Fibroblast of skin of right quadriceps (primary cell): ENCODE results near the gene SRRM4.
"Not testable (repeated sequence)": the region's sequence is repeated elsewhere in the genome, so short reads cannot be mapped to it uniquely, and the experiment has no call there.

ENCODE experiments used
- DNase-seq: peaks from one replicate; pipeline ENCODE4 v3.0.0-alpha.2; 2013

Gene SRRM4

GRCh38 chr12:119012179-119012578, 30.8 kb downstream of the SRRM4 start:
- no peak for DNase-seq

- no peak for DNase-seq
Observed at GRCh38 chr12:119013023-119013422, 31.7 kb downstream of the SRRM4 start.

- no peak for DNase-seq
Observed at GRCh38 chr12:119014368-119014767, 33.0 kb downstream of the SRRM4 start.

GRCh38 chr12:119016715-119017114, 35.4 kb downstream of the SRRM4 start:
- DNase-seq = no peak

GRCh38 chr12:119019166-119019565, 37.8 kb downstream of the SRRM4 start:
- DNase-seq = no peak

GRCh38 chr12:119020406-119021360, 39.3 kb downstream of the SRRM4 start:
- no peak for DNase-seq

- no peak for DNase-seq
Observed at GRCh38 chr12:119024356-119024755, 43.0 kb downstream of the SRRM4 start.

- DNase-seq = no peak
Observed at GRCh38 chr12:119025786-119026185, 44.4 kb downstream of the SRRM4 start.

- not testable (repeated sequence) for DNase-seq
Observed at GRCh38 chr12:119033332-119033731, 52.0 kb downstream of the SRRM4 start.

- peak; percentile 3 for DNase-seq
Observed at GRCh38 chr12:119036878-119037825, 55.8 kb downstream of the SRRM4 start.

GRCh38 chr12:119044094-119044493, 62.8 kb downstream of the SRRM4 start:
- no peak for DNase-seq

GRCh38 chr12:119047641-119048040, 66.3 kb downstream of the SRRM4 start:
- no peak for DNase-seq

GRCh38 chr12:119050663-119051062, 69.3 kb downstream of the SRRM4 start:
- DNase-seq = no peak

GRCh38 chr12:119051474-119051873, 70.1 kb downstream of the SRRM4 start:
- no peak for DNase-seq

GRCh38 chr12:119052001-119052400, 70.7 kb downstream of the SRRM4 start:
- no peak for DNase-seq

- no peak for DNase-seq
Observed at GRCh38 chr12:119055977-119056376, 74.6 kb downstream of the SRRM4 start.

- DNase-seq = peak; percentile 6
Observed at GRCh38 chr12:119060847-119061796, 79.8 kb downstream of the SRRM4 start.

GRCh38 chr12:119068129-119068856, 87.0 kb downstream of the SRRM4 start:
- DNase-seq = no peak

- DNase-seq = no peak
Observed at GRCh38 chr12:119069147-119069642, 87.9 kb downstream of the SRRM4 start.

- no peak for DNase-seq
Observed at GRCh38 chr12:119071176-119071575, 89.8 kb downstream of the SRRM4 start.

- no peak for DNase-seq
Observed at GRCh38 chr12:119071638-119072231, 90.4 kb downstream of the SRRM4 start.
